Measurements from ENCODE around the gene KRT24. TPM values are rescaled to one million over a fixed set of nuclear protein-coding genes. Genes with fewer than 3 reads are reported as not detected.

The KRT24 gene
- total RNA-seq, 2 donors from 2014 or later, result not detected

DNA sequence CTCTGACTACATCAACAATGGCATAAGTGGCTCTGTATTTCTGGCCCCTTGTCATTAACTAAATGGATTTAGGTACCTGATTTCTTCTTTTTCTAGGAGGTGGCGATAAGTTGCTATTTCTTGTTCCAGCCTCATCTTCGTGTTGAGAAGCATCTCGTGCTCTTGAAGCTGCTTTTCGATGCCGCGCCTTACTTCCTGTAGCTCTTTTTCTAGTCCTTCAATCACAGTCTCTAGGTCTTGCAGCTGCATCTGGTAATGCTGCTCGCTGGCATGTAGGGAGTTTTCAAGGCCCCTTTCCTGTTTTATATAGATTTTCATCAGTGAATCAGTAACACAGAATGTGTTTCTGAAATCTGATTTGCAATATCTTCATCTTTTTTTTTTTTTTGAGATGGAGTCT is 43.6 kb downstream of the KRT24 start:
- no peaks in the 10 kb centered on the region for H3K9me3 Mint-ChIP-seq
- H3K27ac Mint-ChIP-seq, result no peak overlapping the region
- no peaks in the 10 kb centered on the region for H3K36me3 Mint-ChIP-seq
- no peak for DNase-seq (ENCODE audit: low spot score in 2 of 2)
- no peak for ATAC-seq

DNA sequence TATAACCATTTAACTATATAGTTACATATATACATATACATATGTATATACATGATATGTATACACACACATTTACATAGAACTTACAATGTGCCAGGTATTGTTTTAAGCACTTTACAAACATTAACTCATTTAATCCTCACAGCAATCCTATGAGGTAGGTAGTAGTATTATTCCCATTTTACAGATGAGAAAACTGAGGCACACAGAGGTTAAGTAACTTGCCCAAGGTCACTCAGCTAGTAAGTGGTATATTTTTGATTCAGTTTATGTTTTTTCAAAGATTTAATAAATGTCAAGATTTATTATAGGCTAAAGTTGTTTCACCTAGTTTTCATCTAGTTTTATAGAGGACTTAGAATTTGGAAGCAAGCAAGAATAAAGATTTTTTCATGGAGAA is 45.2 kb downstream of the KRT24 start:
- Mint-ChIP-seq H3K27ac (no peak overlapping the region), H3K36me3 (no peaks in the 10 kb centered on the region), H3K9me3 (no peaks in the 10 kb centered on the region)
- DNase-seq (ENCODE audit: low spot score in 2 of 2), result no peak
- ATAC-seq, result no peak

DNA sequence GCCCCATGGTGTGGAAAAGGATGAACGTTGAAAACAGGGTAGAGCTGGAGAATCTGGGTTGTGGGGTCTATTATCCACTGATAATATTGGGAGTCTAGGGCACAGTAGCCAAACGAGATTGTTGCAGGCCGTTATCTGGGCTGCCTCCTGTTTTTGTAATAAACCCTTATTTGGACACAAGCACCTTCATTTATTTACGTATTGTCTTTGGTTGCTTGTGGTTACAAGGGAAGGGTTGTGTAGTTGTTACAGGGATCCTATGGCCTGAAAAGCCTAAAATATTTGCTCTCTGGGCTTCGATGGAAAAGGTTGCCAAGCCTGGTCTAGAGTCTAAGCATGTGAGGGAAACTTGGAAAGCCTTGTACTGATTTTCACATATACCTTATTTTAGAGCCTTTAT is 51.6 kb downstream of the KRT24 start:
- Mint-ChIP-seq H3K9me3 (no peaks in the 10 kb centered on the region), H3K36me3 (peaks cover 17 to 21% of the 10 kb centered on the region in 2 donors), H3K27ac (no peak overlapping the region)
- DNase-seq (ENCODE audit: low spot score in 2 of 2) (no peak), ATAC-seq (no peak)

DNA sequence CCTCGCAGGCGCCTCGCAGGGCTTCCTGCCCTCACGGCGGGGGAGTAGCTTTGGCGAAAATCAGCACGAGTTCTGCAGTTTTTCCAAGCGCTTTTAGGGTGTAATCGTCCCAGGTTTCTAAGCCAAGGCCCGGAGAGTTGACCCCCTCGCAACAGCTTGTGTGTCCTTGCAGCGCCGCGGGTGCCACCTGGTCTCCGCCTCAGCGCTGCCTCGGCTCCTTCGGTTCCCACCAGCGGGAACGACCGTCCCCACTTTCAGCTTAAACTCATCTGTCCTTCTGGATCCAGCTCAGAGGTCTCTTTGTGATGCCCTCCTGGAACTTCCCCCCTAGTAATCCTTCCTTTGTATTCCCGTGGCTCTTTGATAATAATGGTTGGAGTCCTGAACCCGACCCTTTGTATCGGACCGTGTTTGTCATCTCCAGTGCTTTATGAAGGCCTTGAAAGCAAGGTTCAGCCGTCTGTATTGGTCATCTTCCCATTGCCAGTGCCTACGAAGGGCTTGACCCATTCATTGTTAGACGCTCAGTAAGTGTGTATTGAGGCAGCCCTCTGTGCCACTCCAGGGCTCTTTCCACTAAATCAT is 55.1 kb downstream of the KRT24 start:
- Mint-ChIP-seq H3K9me3 (no peaks in the 10 kb centered on the region), H3K36me3 (peaks cover 26 to 35% of the 10 kb centered on the region in 2 donors), H3K27ac (peak overlapping the region; percentile 99)
- ATAC-seq (peak; percentile 32 to 45), DNase-seq (ENCODE audit: low spot score in 2 of 2) (no peak)

Other genes with a start within 250 kb of the KRT24 start
- gene TNS4, start 202.1 kb downstream of the KRT24 start, total RNA-seq, result 10 to 100 TPM in 1 of 2 donors, 1 to 10 TPM in 1; 1.7 to 11.6 TPM
- 100 to 1,000 TPM; 287 to 301 TPM for gene CCR7, start 138.3 kb downstream of the KRT24 start, total RNA-seq
- gene SMARCE1, start 55.9 kb downstream of the KRT24 start, total RNA-seq, result 10 to 100 TPM; 85.6 to 93.9 TPM
- gene KRT222, start 38.6 kb downstream of the KRT24 start, total RNA-seq, result not detected
- gene KRT25, start 51.6 kb upstream of the KRT24 start, total RNA-seq, result not detected
- gene KRT26, start 68.4 kb upstream of the KRT24 start, total RNA-seq, result not detected
- gene KRT27, start 78.8 kb upstream of the KRT24 start, total RNA-seq, result not detected
- not detected for gene KRT28, start 96.2 kb upstream of the KRT24 start, total RNA-seq
- gene KRT10, start 118.9 kb upstream of the KRT24 start, total RNA-seq, result 10 to 100 TPM; 28.2 to 33.2 TPM
- gene KRT12, start 163.5 kb upstream of the KRT24 start, total RNA-seq, result not detected
- gene KRT20, start 181.5 kb upstream of the KRT24 start, total RNA-seq, result not detected
- not detected for gene KRT23, start 233.9 kb upstream of the KRT24 start, total RNA-seq